Fibroblast of skin of left biceps (primary cell): ENCODE results near the gene ADGRB3.
"Not testable (repeated sequence)": the region's sequence is repeated elsewhere in the genome, so short reads cannot be mapped to it uniquely, and the experiment has no call there.

ENCODE experiments used
- DNase-seq, 2 experiments: peaks; one replicate each; pipeline ENCODE4 v3.0.0-alpha.2; 2013; ENCODE audit warnings: low read depth in 2 of 2

Gene ADGRB3

DNA sequence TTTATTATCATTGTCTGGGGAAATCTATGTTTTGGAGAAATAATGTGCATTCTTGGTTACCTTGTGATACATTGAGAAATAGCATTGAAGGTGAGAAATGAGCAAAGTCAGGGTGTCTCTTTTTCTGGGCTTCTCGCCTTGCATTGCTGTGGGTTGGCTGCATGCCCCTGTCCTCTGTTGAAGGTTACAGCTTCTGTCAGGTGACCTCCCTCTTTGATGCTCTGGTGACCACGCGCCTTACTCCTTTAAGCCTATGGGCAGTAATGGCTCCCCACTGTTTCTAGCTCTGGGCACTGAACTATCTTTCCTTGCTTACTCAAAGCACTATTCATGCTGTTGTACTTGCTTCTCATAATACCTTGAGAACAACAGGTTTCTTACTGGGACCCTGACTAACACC is 14.6 kb downstream of the ADGRB3 start:
- DNase-seq: no peak

DNA sequence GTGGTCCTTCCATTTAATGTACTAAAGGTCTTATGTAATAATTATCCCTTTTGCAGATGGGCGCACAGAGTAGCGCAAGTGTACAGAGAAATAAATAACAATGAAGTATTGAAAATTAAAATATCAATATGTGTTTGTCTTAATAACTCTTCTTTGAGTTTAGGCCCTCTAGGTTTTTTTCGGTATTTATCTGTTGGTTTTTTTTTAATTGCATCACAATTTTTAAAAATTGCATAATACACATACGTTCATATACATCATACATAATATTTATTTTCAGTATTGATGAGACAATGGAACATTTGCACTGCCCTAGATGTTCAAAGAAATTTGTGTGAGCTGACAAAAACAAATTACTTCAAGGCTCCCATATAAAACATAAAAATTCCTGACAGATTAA is 15.1 kb downstream of the ADGRB3 start:
- no peak for DNase-seq

DNA sequence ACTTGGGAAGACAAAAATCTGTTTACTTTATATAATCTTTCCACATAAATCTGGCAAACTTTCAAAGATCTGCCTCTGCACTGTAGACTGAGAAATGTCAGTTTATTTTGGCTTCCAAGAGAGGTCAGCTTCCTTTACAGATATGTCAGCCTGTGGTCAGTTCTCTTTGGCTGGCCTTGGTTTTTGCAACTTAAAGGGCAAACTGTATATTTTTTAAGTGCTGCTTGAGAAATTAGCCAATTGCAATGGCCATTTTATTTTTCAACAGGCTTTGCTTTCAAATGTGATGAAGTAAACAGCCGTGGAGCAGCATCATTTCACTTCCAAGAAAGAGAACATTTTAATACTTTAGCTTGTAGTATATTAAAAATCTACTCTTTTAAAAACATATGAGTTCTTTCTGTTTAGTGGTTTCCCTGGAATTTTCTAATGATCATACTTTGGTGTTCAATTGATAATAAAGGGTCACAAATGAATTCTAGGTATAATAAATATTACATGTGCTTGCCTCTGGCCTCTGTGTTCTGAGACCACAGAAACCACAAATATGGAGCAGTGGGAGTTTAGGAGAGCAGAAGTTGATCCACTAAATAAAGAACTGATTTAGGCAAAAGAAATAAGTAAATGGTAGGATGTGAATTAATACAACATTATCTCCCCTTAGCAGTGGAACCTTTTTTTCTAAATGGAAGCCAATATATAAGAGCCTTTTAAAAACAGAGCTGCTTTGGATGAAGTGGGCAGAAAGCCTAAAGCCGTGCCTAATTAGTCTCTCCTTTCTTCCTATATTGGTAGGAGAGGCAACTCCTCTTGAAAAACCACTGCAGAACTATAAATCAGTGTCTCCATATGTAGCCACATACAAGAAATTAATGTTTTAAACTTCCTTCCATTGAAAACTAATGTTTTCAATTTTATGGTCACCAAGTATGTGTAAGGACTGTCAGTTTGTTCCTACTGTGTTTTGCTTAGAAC is 16.2 kb downstream of the ADGRB3 start:
- DNase-seq: peak; percentile 58 to 70

DNA sequence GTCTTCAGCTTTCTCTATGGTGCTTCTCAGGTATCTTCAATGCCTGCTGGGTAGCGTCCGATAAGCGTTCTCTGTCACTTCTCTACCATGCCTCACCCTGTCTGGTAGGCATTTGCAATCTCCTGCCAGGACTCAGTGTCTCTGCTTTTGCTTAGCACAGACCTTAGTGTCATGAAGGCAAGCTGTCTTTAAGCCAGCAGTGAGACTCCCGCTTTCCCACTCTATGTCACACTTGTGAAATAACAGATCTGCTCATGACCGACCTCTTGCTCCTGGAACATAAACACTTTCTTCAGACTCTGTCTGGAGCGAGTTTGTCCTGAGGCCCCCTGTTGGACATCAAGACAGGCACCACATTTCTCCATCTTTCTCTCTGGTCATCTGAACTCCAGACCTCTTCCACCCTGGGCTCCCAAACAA is 17.0 kb downstream of the ADGRB3 start:
- DNase-seq: no peak

DNA sequence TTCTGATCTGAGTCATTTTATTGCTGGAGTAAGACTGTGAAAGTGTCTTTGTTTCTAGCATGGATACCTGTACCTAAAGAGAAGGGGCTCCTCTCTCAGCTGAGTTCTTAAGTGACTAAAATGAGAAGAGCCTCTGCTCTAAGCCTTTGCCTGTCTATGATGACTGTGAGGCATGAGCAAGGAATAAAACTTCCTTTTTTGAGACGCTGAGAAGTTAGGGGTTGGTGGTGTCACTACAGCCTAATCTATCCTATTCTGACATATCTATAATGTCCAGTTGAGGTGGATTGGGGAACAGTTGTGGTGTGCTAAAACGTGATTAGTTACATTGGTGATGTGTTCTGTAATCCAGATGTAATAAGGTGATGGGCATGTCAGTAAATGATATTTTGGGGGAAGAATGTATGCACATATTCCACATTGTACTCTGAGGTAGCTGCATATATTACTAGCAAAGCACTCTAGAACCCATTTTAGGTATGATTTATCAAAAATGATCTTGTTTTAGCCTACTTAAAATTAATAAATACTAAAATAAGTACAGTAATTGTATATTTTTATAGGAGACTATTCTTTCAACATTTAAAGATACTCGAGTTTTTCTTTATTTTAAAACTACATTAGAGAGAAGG is 18.1 kb downstream of the ADGRB3 start:
- DNase-seq: no peak

DNA sequence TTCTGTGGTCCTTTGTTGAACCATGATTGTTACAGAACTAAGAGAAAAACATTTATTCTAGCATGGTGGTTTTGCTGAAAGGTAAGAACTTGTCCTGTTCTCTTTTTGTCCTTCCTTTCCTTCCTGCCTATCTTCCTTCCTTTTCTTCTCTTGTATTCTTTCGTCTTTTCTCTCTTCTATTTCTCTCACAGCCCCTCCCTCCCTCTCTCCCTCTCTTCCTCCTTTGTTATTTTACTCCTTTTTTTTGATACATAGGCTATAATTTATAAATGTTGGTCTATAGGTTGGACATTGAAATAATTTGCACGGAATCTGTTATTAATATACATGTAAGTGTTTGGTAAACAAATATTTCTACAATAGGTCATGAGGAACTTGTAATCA is 18.6 kb downstream of the ADGRB3 start:
- DNase-seq: no peak

DNA sequence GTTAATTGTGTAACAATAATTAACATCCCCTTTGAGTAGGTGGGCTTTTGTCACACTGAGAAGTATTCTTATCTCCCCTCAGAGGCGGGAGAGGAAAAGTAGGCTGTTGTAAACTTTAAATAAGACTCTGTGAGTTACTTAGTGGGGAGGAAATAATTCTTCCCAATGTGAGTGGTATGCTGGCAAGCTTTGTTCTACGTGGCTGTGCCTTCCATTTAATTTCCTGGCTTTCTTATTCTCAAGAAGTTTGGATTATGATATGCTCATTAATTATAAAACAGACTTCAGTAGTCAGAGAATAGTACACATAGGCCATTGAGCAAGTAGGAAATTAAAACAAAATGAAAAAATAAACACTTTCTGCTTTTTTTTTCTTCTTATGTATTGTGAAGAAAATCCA is 19.1 kb downstream of the ADGRB3 start:
- no peak for DNase-seq

DNA sequence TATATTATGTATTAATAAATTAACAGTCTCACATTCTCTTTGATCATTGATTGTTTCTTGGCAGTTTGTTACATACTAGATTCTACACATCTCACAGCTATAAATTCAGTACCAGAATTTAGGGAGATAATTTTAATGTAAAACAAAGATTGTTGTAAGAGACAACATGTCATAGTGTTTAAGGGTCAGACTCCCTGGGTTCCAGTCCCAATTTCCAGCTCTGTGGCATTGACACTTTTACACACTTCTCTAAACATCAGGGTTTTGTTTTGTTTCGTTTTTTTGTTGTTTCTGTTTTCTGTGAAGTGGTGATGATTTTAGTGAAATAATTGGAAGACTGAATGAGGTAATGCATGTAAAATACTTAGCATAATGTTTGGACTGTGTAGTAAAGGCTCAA is 19.9 kb downstream of the ADGRB3 start:
- DNase-seq: no peak

DNA sequence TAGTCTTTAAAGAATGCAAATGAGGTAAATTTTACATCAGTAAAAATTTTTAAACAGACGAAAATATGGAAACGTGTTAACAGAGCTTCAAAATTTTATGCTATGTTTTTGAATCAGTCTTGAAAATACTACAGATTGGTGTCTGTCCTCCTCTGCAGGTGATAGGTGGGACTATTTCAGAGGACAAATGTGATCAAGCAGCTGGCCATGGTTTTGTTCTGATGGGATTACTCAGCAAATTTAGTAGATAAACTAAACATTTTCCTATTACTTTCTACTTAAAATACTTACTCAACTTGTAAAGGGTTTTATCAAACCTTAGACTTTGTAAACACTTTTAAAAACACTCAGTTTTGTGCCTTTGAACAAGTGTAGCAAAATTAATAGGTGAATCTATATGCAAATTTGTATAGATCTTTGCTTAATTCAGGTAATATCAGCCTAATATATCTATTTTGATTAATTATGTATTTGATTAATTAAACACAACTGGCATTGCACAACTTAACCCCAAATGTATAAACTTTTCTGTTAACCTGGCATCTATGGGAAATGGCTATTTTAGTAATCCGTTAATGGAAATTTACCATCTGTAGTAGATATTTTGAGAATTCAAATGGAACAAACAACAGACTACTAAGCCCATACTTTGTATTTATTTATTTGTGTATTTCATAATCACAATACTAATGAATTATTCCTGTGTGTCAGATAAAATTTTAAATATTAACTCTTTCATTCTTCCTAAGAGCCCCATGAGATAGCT is 22.5 kb downstream of the ADGRB3 start:
- DNase-seq: no peak

DNA sequence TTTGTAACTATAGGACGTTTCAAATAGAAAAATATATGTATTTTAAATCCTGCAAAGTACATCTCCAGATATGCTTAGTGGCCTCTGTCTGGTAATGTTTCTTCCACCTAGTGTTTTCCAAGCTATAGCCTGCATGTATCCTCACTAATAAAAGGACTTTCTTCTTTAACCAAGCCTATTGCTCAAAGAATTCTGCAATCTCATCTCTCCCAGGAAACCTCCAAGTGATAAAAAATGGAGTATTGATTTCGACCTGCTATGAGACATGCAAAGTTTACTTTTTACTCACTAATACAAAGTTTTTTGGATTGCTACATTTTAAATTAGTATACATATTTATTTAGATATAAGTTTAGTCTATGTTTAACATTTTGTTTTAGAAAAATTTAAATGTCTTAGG is 23.3 kb downstream of the ADGRB3 start:
- DNase-seq: no peak

DNA sequence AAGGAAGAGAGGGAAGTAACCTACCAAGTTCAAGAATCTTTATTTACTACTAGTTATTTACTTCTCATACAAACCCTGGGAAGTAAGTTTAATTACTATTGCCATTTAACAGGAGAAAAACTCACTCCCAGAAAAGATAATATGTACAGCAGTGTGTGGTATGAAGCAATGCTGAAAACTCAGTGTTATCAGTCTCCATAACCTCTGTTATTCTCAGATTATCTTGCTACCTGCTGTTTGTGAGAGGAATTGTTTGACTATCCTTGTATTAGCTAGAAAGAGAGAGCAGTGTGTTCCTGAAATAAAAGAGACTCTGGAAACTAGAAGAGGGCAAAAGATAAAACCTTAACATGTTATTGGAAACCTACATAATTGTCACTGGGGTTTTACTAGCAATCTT is 38.2 kb downstream of the ADGRB3 start:
- no peak for DNase-seq

DNA sequence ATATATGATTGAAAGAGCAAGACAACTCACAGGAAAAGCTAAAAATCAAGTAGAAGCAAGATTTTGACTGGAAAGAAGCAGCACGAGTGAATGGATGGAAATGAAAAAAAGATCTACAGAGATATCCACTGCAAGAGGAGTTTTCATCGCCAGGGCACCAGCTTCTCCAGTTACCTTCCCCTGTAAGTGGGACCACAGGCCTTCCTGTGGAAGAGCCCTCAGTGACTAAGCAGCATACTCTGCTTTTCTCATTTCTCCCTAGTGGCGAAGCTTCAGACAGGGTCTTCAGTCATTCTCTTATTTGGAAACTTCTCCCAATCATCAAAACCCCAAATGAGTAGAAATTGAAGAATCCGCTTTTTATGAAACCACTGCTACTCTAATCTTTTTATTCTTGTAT is 40.5 kb downstream of the ADGRB3 start:
- no peak for DNase-seq

DNA sequence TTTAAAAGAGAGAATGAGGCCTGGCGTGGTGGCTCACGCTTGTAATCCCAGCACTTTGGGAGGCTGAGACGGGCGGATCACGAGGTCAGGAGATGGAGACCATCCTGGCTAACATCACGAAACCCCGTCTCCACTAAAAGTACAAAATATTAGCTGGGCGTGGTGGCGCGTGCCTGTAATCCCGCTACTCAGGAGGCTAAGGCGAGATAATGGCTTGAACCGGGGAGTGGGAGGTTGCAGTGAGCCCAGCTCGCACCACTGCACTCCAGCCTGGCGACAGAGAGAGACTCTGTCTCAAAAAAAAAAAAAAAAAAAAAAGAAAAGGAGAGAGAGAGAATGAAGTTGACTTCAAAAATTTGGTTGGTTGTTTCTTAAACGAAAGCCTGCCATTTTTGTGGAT is 41.0 kb downstream of the ADGRB3 start:
- DNase-seq: not testable (repeated sequence)

DNA sequence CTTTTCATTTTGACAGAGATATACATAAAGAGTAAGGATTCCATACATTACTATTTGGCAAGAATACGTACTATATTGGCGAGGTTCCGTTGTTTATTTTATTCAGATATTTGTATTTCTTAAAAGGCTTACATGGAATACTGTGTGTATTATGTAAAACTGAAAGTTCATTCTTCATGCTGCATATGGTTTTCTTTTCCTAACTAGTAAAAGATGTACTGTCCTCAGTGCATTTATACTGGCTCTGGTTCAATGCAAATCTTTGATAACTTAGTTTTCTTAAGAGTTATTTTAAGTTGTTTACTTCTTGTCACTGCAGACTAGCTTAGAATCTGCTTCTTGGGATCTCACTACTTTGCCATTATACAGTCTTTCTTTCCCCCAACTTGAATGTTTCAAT is 42.0 kb downstream of the ADGRB3 start:
- DNase-seq: no peak

DNA sequence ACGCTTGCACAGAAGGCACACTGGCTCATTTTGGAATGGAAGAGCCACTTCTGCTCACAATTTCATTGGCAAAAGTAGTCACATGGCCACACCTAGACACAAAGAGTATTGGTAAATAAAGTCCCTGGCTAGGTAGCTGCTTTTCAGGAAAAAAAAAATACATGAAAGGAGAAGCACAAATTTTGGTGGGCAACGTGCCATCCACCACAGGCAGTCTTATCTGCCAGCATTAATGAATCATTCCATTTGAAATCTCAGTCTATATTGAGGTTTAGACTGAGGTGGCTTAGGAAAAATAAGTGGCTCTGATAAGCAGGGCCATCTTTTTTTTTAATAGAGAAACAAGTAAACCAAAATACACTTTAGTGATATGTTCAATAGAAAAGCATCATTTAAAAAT is 44.3 kb downstream of the ADGRB3 start:
- DNase-seq: no peak

DNA sequence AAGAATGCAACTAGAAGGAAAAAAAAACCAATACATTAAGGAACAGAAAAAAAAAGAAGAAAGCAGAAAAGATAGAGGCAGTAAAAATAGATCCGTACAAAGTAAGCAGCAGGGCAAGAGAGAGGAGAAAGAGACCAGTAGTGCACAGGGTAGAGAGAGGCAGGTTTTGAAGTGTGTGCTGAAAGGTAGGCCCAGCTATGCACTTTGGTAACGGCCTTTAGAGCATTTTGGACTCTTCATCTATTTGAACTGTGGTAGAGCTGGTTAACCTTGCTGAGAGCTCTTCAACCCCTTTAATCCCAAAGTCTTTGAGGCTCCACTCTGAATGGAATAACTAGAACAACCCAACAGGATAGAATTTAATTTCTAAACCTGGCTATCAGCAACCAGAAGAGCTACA is 45.2 kb downstream of the ADGRB3 start:
- no peak for DNase-seq

DNA sequence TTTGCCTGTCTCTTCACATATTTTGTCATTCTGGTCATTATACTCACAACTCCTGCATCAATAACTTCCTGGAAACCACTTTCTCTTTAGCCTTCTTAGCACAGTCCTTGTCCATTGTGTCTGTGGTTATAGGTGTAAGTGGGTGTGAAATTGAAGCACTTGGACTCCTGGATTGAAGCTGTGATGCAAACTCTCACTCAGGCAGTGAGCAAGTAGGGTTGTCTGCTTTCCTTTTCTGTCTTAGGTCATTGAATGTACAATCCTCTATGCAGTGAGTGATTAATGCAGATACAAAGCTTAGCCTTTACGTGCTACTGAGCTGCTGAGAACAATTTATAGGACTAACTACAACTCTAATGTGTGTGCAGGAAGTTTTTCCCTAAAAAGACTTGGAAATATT is 54.8 kb downstream of the ADGRB3 start:
- no peak for DNase-seq

DNA sequence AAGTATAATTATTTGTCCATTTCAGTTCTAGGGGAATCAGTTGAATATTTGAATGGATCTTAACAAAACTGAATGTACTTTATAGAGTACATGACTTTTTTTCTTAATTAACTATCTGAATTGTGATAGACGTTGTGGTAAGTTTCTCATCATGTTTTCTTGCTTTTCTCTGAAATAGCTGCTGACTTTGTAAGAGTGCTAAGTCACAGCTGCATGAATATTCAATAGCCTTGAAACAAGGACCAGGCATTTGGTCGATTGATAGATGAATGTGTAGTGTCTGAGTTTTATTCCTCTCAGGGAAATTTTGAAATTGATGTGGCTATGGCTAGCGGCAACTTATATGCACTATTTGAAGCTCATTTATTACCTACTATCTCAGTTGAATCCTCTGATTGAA is 56.0 kb downstream of the ADGRB3 start:
- DNase-seq: no peak

DNA sequence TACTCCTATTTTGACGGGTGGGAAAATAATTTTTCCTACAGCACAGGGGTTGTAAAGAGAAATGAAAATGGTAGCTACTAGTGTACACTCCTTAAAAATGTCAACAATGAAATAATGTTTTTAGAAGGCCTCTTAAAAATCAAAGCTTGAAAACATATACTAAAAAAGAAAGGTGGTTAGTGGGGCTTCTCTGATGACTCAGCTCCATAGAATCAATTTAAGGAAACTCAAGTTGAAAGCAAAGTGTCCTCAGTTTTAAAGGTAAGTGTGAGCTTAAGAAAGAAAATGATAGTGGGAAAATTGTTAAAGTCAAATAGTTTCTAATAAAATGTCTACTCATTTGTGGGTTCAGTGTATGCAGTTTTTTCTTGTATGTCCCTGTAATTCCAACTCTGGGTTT is 58.2 kb downstream of the ADGRB3 start:
- DNase-seq: no peak

DNA sequence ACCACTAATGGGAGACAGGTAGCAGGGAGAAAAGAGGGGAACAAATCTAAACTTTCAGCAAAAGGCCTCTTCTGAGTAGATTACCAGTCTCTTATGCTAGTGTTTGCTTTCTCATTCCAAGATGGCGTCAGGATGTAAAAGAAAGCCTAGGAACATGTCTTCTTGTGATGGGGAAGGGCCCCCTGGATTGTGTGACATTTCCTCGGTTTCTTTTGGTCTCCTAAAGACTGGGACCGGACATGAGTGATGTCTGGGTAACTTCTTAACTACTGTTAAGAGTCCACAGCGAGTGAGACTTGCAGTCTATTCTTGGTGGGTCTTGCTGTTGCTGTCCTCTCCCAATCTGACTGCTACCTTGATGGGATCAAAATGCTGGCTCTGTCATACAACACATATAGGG is 60.3 kb downstream of the ADGRB3 start:
- no peak for DNase-seq

DNA sequence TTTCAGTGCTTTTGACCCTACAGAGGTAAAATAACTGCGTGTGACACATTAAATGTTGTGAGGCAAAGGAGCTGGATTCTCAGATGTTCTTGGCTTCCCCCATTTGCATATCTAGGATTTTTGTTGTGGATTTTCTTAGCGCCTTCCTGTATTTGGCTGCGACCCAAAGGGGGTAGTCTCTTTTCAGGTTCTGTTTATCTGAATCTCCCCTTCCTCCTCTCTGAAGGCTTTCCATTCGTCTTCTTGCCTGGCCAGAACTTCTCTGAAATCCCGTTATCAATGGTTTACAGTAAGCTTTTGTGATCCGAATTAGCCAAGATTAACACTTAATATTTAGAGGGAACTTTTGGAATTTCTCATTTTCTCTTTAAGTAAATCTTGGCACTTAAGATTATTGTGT is 60.8 kb downstream of the ADGRB3 start:
- no peak for DNase-seq

DNA sequence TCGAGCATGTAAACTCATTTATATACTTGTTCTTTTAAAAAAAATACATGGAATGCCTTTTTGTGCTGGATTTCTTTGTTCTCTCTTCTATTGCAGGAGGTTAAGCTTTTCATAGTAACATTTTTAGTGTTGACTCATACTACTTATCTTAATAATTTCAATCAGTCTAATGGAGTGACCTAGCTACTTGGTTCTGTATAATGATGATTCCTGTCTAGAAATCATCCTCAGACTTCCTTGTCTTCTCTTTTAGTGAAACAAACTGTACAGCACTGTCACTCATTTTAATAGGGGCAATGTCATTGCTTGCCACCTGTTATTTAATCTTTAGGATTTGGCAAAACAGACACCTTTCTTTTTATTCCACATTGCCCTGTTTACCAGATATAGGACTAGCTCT is 62.3 kb downstream of the ADGRB3 start:
- no peak for DNase-seq

DNA sequence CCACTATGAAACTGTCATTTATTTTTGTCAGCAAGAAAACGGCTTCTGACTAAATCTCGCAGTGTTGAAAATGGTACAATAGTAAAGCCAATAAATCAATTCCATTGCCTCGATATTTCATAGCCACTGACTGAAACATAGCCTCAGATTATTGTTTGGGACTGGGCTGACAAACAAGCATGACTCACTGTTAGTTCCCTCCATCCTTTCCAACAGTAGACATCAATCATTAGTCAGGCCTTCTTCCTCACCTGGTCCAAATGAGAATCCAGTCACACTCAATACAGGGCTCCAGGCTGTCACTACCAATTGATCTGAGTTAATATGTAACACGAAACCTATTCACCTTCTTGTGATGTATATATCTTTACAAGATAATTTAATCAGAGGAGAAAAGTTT is 66.1 kb downstream of the ADGRB3 start:
- no peak for DNase-seq
